ENCODE measurements around the gene ASXL1. TPM values are rescaled to one million over a fixed set of nuclear protein-coding genes. Genes with fewer than 3 reads are reported as not detected.

ASXL1 gene
- total RNA-seq, 1 donor = 68.8 TPM

DNA sequence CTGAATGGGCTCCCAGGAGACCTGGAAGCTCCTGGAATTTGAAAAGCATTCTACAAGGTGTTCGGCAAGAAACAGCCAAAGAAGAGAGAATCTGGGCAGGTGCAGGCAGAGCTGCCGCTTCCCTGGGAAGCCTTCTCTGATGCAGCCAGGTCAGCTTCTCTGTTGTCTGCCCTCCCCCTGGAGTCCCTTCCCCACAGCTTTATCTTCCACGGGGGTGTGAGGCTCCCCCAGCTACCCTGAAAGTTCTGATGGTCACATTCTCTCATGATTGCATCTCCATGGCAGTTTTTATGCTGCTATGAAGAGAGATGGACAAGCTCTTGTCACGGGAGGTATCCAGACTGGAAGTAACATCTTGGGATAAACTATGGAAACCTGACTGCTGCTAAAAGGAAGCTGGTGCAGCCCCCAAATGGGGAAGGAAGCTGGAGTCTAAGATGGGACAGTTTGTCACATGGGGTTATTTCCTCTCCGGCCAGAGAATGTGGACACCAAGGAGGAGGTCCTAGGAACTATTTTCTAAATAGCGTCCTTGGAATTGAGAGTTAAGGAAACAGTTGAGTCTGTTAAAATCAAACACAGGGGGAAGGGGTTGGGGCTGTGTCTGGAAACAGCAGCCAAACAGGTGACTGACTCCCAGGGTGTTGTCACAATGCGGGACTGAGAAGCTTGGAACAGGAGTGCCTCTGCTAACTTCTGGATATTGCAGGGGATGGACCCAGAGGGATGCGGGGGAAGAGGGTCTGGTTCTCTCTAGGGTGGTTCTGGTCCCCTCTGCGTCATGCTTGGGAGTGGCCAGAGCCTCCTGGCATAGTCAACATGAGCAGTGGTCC is 91.1 kb downstream of the ASXL1 start:
- no peaks in the 10 kb centered on the region for H3K9me3 ChIP-seq (ENCODE audit: low read depth, low read length)
- no peak overlapping the region for H2AFZ ChIP-seq (ENCODE audit: low read length)
- H4K20me1 ChIP-seq (ENCODE audit: insufficient read depth, low read length) = peaks cover 47% of the 10 kb centered on the region
- peaks cover 3% of the 10 kb centered on the region for H3K79me2 ChIP-seq (ENCODE audit: insufficient read depth, low read length)
- no peak overlapping the region for H3K27ac ChIP-seq (ENCODE audit: low read depth, low read length)
- H3K4me1 ChIP-seq (ENCODE audit: insufficient read depth, low read length) = no peaks in the 10 kb centered on the region
- H3K36me3 ChIP-seq (ENCODE audit: insufficient read depth, low read length) = peaks cover 42% of the 10 kb centered on the region
- H3K4me3 ChIP-seq (ENCODE audit: insufficient read depth, low read length) = no peak overlapping the region
- no peak overlapping the region for H3K4me2 ChIP-seq (ENCODE audit: insufficient read depth, low read length)
- H3K27me3 ChIP-seq (ENCODE audit: insufficient read depth, low read length) = no peaks in the 10 kb centered on the region
- DNase-seq (ENCODE audit: insufficient read length, low spot score, missing footprints) = peak; percentile 30
- TF ChIP-seq, protein P1, sequence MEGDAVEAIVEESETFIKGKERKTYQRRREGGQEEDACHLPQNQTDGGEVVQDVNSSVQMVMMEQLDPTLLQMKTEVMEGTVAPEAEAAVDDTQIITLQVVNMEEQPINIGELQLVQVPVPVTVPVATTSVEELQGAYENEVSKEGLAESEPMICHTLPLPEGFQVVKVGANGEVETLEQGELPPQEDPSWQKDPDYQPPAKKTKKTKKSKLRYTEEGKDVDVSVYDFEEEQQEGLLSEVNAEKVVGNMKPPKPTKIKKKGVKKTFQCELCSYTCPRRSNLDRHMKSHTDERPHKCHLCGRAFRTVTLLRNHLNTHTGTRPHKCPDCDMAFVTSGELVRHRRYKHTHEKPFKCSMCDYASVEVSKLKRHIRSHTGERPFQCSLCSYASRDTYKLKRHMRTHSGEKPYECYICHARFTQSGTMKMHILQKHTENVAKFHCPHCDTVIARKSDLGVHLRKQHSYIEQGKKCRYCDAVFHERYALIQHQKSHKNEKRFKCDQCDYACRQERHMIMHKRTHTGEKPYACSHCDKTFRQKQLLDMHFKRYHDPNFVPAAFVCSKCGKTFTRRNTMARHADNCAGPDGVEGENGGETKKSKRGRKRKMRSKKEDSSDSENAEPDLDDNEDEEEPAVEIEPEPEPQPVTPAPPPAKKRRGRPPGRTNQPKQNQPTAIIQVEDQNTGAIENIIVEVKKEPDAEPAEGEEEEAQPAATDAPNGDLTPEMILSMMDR (IDR thresholded peaks at IDR 0.05; ENCODE audit: extremely low read depth, low read depth, low read length) = no peak

DNA sequence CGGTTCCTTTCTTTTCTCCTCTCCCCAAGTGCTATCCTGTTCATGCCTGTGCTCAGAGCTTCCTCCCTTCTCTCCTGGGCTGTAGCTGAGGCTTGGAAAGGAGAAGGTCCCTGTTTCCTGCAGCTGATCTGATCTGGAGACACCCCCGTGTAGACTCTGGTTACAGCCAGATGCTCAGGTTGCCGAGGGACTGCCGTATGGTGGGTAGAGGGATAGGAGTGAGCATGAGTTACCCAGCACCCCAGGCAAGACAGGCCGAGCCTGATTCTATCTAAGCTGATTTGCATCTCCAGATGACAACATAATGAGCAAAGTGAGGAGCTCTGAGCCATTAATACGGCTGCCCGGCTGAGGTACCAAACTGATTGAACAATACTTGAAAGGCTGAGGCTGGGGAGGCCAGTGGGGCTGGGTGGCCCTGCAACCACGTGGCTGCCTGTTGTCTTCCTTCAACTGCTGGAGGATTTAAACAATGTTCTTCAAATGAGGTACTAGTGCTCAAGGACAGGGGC is 91.8 kb downstream of the ASXL1 start:
- Histone ChIP-seq H3K27ac (ENCODE audit: low read depth, low read length) (no peak overlapping the region), H3K4me1 (ENCODE audit: insufficient read depth, low read length) (no peaks in the 10 kb centered on the region), H3K4me2 (ENCODE audit: insufficient read depth, low read length) (no peak overlapping the region), H4K20me1 (ENCODE audit: insufficient read depth, low read length) (peaks cover 43% of the 10 kb centered on the region), H3K36me3 (ENCODE audit: insufficient read depth, low read length) (peaks cover 39% of the 10 kb centered on the region), H3K79me2 (ENCODE audit: insufficient read depth, low read length) (no peaks in the 10 kb centered on the region), H2AFZ (ENCODE audit: low read length) (no peak overlapping the region), H3K9me3 (ENCODE audit: low read depth, low read length) (no peaks in the 10 kb centered on the region), H3K27me3 (ENCODE audit: insufficient read depth, low read length) (no peaks in the 10 kb centered on the region), H3K4me3 (ENCODE audit: insufficient read depth, low read length) (no peak overlapping the region)
- TF ChIP-seq, protein P1 (IDR thresholded peaks at IDR 0.05; ENCODE audit: extremely low read depth, low read depth, low read length) = no peak
- DNase-seq (ENCODE audit: insufficient read length, low spot score, missing footprints) = peak; percentile 62

DNA sequence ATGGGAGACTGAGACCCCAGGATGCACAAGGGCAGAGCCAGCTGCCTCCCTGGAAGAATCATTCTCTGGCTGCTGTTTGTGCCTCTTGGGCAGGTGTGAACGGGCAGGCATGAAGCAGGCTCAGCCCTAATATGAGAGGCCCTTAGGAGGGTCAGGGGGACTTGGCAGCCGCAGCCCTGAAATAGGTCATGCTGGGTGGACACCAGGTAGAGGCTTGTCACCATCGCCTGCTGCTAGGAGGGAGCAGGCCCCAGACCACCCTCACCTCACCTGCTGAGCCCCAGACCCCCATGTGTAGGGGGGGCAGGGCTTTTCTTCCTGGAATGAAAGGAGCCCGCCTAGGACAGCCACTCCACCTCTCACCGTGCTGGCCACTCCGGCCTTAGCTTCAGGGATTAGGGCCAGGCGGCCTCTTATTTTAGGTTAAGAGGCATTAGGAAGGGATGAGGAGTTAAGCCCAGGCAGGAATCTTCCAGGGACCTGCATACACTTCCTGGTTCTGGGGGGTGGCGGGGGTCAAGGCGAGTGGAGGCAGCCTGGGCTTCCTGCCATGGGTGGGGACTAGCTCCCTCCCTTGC is 92.4 kb downstream of the ASXL1 start:
- Histone ChIP-seq H3K4me2 (ENCODE audit: insufficient read depth, low read length) (no peak overlapping the region), H3K9me3 (ENCODE audit: low read depth, low read length) (no peaks in the 10 kb centered on the region), H3K4me1 (ENCODE audit: insufficient read depth, low read length) (no peaks in the 10 kb centered on the region), H3K27me3 (ENCODE audit: insufficient read depth, low read length) (no peaks in the 10 kb centered on the region), H3K27ac (ENCODE audit: low read depth, low read length) (no peak overlapping the region), H4K20me1 (ENCODE audit: insufficient read depth, low read length) (peaks cover 43% of the 10 kb centered on the region), H3K79me2 (ENCODE audit: insufficient read depth, low read length) (no peaks in the 10 kb centered on the region), H3K4me3 (ENCODE audit: insufficient read depth, low read length) (no peak overlapping the region), H2AFZ (ENCODE audit: low read length) (no peak overlapping the region), H3K36me3 (ENCODE audit: insufficient read depth, low read length) (peaks cover 34% of the 10 kb centered on the region)
- TF ChIP-seq, protein P1 (IDR thresholded peaks at IDR 0.05; ENCODE audit: extremely low read depth, low read depth, low read length) = no peak
- DNase-seq (ENCODE audit: insufficient read length, low spot score, missing footprints) = peak; percentile 73

DNA sequence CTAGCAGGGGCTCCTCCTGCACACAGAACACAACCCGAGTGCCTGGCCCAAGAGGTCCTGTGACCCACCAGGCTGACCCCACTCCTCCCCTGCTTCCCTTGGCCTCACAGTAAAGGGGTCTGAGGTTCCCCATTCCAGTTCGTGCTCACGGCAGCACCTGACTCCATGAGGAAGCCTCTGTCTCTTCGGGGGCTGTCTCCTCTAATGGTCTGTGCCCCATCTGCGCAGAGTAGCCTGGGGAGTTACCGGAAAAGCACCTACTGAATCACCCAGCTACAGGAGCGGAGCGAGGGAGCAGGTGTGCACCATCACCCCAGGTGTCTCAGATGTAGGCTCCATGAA is 93.2 kb downstream of the ASXL1 start:
- no peaks in the 10 kb centered on the region for H3K9me3 ChIP-seq (ENCODE audit: low read depth, low read length)
- DNase-seq (ENCODE audit: insufficient read length, low spot score, missing footprints) = peak; percentile 51
- H3K36me3 ChIP-seq (ENCODE audit: insufficient read depth, low read length) = peaks cover 37% of the 10 kb centered on the region
- no peak overlapping the region for H3K4me2 ChIP-seq (ENCODE audit: insufficient read depth, low read length)
- H3K4me1 ChIP-seq (ENCODE audit: insufficient read depth, low read length) = no peaks in the 10 kb centered on the region
- no peak overlapping the region for H3K27ac ChIP-seq (ENCODE audit: low read depth, low read length)
- H3K4me3 ChIP-seq (ENCODE audit: insufficient read depth, low read length) = no peak overlapping the region
- H4K20me1 ChIP-seq (ENCODE audit: insufficient read depth, low read length) = peaks cover 41% of the 10 kb centered on the region
- TF ChIP-seq, protein P1 (IDR thresholded peaks at IDR 0.05; ENCODE audit: extremely low read depth, low read depth, low read length) = no peak
- no peak overlapping the region for H2AFZ ChIP-seq (ENCODE audit: low read length)
- no peaks in the 10 kb centered on the region for H3K27me3 ChIP-seq (ENCODE audit: insufficient read depth, low read length)
- peaks cover under 1% of the 10 kb centered on the region for H3K79me2 ChIP-seq (ENCODE audit: insufficient read depth, low read length)

All from osteoblast (primary cell).